ENCODE measurements around the gene FRMD4A.
"Not testable (repeated sequence)": the region's sequence is repeated elsewhere in the genome, so short reads cannot be mapped to it uniquely, and the experiment has no call there.

Gene FRMD4A

DNA sequence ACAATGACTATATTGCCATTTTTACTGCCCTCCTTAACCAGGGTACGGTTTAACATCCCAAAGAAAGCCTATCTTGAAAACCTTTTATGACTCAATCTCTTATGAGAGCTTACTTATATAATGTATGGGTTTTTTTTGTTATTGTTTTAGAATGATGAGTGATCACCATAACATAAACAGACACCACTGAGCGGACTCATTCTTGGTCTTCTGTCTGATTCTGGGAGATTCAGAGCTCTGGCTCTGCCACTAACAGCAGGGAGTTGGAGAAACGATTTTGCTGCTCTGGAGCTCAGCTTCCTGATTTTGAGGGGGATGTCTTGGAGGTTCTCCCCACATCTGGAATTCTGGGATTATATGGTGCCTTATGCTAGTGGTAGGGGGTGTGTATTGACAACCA is 244.1 kb downstream of the FRMD4A start:
- DNase-seq, result no peak

DNA sequence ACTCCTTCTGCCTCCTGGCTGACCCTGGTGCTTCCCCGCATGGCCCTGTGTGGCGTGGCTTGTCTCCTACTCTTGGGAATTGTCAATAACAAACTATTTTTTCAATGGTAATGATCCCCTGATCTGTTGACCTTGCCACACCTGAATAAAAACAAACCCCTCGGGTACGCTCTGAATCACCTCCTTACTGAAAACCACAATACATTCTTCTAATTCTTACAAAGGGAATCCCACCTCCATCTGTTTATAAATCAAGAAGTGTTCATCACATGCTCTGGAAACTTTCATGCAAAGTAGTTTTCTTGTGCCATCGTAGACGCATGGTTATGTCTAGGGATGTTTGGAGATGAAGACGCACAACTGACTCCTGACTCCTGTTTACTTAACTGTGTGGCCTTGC is 245.8 kb downstream of the FRMD4A start:
- DNase-seq, result no peak

DNA sequence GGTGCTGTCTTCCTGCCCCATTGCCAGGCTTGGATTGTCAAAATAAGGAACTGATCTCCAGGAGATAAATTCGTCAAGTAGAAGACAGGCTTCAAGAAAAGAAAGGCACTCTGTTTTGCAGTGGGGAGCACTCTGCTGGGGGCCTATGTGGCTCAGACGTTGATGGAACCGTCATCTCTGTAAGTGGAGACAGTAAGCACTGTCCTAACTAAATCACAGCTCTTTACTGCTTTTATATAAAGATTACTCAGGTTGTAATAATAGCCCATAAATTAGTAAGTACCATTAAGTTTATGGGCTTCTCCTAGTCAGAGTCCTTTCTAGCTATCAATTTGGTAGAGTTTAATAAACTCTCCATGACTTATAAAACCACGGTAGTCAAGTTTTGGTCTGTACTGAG is 249.9 kb downstream of the FRMD4A start:
- no peak for DNase-seq

DNA sequence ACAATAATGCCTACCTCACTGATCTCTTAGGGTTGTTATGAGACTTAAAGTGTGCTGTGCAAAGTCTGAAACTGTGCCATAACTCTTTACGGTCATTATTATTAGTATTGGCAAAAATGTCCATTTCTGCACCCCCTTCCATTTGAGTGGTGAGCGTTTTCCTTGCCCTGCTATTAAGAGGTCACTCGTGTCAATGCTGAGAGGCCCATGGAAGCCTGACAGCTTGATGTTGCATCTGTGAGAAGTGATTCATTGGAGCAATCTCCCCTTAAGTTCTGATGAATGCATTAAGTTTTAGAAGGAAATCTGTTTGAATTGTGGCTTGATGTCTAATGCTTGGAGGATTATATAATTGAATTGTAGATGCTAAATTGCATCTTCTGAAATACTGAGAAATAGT is 253.3 kb downstream of the FRMD4A start:
- no peak for DNase-seq

DNA sequence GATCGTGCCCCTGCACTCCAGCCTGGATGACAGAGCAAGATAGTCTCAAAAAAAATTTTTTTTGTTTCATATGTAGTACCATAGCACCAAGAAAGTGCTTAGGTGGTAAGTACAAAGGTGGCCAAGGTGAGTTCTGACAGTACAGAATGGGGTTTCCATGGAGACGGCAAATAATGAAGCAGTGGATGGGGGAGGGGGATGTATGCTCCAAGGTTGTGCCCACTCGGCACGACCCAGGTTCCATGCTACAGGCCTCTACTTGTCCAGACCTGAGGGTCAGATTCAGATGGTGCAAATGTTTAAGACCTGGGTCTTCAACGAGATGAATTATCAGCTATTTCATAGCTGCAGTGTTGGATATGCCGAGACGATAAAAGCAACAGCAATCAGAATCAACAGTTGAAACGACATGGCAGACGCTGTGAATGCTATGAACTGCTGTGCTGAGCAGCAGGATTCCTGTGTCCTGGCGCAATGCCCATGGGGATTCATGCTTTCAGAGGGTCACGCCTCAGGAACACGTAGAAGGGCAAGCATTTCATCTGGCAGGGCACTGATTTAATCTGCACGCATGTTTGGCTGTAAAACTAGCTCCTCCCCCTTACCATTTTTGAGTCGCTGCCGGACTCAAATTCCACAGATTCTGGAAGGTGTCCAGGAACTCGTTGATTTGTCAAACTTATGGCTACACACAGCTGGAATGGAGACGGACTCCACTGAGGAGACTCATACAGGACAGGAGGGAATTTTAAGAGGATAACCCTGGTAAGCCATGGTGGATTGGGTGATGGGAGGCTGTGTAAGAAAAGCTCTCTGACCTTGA is 256.5 kb downstream of the FRMD4A start:
- peak; percentile 81 for DNase-seq

DNA sequence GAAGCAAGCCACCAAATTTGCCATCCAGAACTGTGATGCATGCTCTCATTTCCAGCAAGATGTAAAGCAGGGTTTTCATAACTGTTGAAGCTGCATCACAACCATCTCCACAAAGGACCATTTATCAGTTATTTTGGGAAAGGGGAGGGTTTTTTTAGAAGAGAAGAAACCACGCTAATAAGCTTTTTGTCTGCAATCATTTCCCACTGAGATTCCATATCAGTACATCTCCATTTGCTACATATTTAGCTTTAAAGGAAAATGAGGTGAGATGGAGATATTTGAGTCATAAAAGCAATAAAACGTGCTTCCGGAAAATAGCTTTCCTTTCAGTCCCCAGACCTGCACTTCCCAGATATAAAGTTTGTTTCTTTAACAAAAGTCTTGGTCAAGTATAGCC is 258.2 kb downstream of the FRMD4A start:
- DNase-seq, result no peak

DNA sequence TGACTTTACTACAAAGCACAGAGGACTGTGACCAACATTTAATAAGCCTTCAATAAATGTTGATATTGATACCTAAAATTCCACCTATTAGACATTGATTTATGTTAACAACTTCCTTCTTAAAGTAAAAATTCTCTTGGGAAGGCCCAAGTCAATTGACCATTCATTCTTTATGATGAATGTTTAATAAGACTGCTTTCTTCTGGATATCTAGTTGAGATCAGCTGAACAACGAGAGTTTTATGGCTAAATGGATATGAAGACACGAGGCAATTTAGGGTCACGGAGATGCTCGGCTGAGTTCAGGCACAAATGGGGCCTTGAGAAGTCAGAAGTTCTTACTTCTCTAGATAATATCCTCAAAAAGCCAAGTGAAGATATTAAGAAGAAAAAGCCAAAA is 258.8 kb downstream of the FRMD4A start:
- no peak for DNase-seq

DNA sequence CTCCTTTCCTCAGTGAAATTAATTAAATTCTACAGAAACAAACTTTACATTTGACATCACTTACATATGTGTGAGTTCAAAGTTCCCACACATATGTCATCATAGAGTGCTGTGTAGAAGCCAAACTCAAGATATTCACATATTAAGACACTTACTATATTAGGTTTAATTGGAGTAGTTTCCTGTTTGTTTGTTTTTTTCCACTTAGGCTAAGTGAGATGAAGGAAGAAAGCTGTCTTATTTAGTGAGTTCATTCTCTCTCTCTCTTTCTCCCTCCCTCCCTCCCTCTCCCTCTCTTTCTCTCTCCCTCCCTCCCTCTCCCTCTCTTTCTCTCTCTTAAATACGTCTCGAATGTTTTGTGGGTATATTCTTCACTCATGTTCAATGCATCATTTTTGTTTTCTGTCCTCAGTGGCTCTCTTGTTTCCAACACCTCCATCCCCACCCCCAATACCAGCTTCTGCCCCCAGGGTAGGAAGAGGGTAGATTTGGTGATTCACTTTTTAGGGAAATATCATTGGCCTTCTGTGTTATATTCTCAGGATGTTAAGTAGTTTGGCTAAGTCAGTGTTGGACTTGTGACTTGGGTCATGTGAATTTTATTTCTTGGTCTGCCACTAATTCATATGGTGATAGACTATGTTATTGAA is 262.0 kb downstream of the FRMD4A start:
- DNase-seq, result no peak

DNA sequence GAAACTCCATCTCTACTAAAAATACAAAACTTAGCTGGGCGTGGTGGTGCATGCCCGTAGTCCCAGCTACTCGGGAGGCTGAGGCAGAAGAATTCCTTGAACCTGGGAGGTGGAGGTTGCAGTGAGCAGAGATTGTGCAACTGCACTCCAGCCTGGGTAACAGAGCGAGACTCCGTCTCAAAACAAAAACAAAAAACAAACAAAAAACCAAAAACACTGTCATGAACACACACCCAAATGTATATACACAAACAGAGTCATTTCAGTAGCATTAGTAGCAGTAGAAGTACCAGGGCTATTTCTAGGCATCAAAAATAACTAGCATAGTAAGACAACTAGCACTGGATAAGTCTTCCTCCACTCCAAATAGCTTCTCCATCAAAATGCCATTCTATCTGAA is 263.1 kb downstream of the FRMD4A start:
- not testable (repeated sequence) for DNase-seq

DNA sequence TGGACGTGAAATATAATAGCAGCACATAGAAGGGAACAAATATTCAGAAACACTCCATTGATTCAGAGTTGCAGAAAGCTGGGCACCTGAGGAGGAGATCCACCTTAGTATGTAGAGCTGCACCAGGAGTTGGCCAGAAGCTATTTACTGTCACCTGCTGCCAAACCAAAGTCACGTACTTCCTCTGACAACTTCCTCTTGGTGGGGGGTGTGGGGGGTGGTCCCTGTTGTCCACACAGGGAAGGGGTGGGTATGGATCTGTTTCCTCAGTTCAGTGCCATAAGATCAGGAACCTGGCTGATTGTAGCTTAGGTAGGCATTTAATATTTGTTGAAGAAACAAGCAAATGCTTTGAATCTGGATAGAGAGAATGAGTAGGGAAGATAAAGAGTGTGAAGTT is 264.6 kb downstream of the FRMD4A start:
- DNase-seq, result no peak

DNA sequence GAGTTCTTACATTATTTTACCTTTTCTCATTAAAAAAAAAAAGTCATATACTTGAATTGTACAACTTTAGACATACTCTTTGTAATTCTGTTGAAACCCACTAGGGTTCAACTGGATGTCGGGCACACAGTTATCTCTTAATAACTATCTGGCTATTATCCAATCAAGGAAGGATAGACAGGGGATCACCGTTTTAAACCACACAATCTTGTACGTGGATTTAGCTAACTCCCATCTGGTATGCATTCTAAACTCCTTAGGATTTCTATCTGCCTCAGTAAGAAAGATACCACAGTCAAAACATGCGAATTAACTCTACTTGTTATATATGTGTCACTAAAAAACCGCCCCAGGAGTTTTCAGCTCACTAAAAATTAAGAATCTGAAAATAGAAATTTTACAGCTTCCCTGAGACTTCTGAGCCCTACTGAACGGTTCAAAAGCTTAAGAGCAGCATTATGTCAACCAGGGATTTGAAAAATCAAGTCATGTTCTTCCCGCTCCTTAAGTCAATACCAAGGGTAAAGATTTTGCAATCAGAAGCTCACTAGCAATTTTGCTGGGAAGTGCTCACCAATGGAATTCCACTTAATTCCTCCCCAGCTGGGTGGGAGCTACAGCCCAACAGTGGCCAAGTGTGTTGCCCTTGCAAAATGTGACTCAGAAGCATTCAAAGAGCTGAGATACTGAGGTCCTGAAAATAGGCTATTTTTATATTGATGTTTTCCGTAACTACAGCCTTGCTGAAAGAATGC is 267.0 kb downstream of the FRMD4A start:
- no peak for DNase-seq

DNA sequence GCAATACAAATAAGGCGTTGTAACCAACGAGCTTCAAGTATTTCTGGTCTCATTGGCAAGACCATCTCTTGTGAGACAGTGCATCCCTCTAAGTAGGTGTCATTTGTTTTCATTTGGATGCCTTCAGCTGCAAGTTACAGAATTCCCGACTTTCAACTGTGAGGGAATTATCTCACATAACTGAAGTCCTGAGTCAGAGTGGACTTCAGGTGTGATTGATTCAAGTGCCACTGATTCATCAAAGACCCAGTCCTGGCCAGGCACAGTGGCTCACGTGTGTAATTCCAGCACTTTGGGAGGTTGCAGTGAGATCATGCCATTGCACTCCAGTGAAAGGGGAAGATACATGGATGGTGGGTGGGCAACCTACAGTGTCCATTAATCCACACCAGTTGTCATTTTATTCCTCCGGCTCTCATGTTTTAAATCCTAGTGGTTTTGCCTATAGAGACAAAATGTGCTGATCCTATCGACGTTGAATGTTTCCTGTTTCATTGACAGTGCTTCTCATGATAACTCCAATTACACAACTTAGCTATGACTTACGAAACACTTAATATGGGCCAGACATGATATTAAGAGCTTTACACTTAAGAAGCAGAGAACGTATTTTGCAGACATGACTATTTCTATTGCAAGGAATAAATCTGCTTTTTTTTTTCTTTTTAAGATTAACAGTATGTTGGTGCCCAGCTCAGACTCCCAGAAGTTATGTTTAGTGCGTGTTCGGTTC is 268.0 kb downstream of the FRMD4A start:
- DNase-seq, result no peak

DNA sequence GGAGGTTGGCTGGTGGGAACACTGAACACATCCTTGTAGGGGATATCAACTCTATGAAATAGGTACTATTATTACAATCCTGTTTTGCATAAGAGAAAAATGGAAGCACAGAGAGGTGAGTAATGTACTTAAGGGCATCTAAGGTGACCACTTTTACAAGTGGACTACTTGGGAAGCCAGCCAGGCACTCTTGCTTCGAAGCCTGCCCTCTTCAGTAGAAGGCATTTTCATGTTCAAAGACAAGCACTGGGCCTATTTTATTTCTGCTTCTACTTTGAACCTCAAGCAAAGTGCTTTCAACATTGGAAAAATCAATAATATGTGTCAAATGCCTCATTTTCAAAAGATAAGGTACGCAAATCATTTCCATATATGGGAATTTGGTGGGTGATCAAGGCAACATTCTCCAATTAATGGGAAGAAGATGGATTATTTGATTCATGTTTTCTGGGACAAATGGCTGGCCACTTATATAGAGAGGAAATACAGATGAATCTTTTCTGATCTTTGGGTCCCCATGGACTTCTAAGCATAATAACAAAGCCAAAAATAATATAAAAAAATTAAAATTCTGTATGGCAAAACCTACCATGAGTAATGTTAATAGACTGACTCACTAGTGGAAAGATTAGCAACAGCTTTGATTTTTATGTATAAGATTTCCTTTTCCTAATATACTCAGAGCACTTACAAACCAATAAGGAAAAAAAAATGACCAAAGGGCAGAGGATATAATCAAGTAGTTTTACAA is 270.2 kb downstream of the FRMD4A start:
- DNase-seq, result peak; percentile 6

DNA sequence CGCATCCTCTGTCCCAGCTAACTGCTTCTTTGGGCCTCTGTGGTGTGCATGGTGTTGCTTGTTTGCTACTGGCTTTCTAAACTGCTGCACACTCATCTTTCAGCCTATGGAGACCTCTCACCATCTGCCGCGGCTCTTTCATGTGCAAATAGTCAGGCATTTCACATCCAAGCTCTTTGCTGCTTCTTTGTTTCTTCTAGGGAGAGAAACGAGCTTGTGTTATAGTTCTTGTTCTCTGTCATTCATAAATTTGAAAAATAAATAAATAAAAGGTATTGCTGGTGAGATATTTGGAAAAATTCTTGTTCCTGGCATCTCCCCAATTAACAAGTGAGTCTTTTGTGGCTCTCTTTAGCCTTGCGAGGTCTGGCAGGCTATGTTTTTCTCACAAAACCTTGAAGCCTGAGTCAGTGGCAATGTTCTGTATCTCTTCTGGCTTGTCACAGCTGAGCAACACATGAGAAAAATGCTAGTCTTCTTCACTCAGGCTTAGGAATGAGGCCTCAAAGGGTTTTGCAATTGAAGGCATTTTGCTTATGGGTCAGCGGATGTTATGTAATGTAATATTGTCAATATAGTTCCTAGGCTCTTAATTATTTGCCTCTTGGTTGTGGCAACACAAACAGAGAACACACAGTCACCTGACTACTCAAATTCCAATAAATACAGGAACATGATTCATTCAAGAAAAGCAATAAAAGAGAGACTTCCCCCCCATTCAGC is 274.0 kb downstream of the FRMD4A start:
- peak; percentile 75 for DNase-seq

DNA sequence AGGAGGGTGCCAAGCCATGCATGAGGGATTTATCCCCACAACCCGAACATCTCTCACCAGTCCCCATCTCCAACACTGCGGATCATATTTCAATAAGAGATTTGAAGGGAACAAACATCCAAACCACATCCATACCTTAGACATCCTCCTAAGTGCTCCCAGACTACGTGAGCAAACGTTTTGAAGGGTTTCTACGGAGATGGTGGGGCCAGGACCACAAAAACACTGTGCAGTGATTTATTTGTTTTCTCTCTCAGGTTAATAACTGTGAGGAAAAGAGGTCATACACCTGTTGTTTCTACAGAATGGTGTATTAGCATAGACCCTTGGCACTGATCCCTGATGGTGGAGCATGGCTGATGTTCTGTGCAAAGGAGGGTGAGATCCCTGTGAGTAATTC is 277.8 kb downstream of the FRMD4A start:
- DNase-seq, result peak; percentile 35

DNA sequence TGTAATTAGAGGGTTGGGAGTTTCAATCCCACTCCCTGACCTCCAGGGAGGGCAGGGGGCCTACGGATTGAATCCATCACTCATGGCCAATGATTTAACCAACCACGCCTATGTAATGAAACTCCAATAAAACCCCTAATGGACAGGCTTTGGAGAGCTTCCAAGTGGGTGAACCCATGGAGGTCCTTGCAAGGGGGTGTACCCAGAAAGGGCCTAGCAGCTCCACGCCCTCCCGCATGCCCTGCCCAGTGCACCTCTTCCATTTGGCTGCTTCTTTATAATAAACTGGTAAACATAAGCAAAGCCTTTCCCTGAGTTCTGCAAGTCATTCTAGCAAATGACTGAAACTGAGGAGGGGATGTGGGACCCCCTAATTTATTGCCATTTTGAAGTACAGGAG is 280.1 kb downstream of the FRMD4A start:
- DNase-seq, result no peak

DNA sequence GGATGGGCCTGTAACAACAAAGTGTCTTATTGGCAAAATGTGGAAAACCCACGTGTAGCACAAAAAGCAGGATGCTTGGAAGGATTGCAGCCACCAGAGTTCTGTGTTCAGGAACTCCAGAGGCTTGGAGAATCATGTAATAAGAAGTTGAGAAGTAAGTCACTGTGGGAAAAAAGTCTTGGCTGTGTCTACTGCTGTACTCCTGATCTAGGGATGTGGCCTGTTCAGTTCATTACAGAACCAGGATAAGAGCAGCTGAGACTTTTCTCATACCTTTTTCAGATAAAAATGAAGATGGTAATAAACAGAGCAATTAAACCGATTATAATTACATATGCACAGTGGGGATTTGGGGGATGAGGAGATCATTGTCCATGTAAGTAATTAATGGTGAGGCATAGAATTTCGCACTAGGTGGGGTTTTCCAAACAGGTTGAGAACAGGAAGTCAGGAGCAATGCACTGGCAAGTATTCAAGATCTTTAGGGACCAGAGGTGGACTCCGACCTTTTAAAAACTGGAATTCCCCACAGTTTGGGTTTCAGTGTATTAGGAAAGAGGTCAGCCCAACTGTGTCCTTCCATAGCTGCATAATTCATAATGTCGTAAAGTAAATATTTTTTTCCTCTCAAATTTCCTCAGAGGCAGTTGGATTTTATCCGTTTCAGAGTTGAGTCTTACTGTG is 281.7 kb downstream of the FRMD4A start:
- DNase-seq, result no peak

DNA sequence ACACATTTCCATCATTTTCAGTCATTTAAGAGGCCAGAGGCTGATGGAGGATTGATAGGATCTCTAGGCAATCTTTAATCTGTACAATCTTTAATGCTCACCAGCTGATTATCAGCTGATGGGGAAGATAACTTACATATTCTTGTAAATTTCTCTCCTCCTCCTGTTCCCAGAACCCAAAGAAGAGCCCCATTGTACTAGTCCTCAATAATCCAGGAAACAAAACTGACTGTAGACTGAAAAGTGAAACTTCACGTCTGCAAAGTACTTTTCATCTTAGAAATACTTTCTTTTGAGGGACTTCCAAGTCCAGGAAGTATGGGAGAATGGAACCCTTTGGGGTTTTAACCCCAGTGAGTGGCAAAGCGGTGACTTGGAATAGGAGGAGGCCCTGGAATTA is 283.3 kb downstream of the FRMD4A start:
- no peak for DNase-seq

DNA sequence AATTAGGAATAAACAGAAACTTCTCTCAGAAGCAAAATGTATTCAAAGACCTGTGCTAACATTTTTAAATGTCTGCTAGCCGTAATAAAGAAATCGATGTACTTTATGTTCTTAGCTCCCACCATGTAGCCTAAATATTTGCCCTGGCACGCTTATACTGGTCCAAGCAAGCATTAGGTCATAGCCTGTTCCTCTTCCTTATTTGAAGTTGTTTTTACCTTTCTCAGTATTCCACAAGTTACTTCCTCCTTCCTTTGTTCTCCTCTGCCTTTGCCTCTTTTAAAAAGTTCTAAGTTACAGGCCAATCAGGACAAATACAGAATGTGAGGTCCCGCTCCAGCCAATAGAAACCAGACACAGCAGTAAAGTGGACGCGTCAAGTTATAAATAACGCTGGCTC is 288.7 kb downstream of the FRMD4A start:
- DNase-seq, result not testable (repeated sequence)

DNA sequence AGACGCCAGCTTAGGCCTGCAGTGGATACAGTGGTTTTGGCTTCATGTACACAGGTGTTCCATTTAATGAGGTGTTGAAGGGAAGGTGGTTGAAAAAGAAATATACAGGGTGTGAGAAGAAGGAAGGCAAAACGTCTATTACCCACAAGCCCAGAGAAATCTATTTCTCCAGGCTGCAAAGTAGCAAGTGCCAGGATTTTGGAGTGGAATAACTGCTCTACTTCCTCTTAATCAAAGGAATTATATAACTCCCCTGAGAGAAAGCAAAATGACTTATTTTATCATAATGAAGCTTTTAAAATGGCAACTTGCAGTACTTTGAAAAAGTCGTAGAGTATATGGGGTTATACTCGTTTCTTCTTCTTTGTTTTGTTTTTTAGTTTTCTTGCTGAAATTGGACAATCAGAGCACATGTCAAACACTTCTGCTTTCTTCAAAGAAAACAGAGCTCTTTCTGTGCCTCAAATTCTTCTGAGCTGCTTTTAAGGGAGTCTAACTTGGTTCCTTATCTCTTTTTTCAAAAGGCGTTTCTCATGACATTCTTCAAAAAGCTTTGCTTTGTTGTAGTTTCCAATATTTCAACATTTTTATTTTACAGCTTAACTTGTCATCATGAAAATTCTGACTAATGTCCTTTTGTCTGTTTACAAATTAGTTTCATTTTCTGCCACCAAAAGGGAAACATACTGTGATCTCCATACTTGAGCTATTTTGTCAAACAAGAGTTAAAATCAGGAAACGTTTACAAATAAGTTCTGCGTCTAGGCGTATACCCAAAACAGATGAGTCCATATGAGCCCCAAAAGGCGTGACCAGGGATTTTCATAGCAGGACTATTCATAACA is 289.7 kb downstream of the FRMD4A start:
- no peak for DNase-seq

Data from NCI-H1092 treated with DMSO at 0.1 percent for 48 hours (cell line).